ENCODE data around the gene SPOCK2.

GRCh38 chr10:72133517-72133916 lies 45.2 kb upstream of the SPOCK2 start:
- TF ChIP-seq CTCF (conservative IDR thresholded peaks at IDR 0.05; ENCODE audit: low read depth, low read length) (no peak), EZH2 (IDR thresholded peaks at IDR 0.05; ENCODE audit: low read length, unreplicated experiment) (no peak)
